HG03432 (cell line): ENCODE measurements around the gene WFIKKN1.

ENCODE experiments used
- ATAC-seq: cut with Tn5 transposase; IDR thresholded peaks from one replicate; pipeline ENCODE4 v1.9.1; 2021; ENCODE audit warnings: mild to moderate bottlenecking, moderate library complexity; ENCODE audit not compliant: unreplicated experiment

Gene WFIKKN1

DNA sequence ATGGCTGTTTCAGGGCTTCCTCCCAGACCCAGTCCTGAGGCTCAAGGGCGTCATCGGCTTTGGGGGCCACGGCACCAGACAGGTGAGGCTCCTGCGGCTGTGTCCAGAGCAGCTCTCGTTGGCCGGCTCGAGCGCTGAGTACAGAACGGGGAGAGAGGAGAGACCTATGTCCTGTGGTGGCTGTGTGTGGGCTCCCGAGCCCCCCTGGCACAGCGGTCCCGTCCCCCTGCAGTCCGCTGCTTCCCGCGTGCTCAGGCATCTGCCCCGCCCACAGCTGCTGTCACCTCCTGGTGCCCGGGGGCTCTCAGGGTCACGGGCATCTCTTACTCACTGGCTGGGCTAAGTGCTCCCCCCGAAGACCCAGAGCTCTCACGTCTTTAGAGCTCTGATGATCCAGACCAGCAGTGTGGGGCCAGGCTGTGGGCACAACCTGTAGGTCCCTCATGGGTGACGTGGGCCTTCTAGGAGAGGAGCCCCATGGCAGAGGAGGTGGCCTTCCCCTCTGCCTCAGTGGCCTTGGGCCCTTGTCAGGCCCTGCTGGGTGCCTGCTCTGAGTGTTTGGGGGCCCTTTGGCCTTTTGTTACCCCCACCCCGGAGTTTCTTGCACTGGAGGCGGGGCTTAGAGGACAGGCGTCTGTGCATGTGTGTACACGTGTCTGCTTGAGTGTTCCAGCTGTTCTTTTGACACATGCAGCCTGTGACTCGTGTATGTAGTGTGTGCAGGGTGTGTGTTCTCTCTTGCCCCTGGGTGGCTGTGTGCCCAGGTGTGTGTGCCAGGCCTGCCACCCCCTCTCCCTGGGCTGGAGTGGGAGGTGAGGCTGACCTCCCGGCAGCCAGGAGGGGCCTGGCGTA, 21.9 kb downstream of the WFIKKN1 start:
- no peak for ATAC-seq

DNA sequence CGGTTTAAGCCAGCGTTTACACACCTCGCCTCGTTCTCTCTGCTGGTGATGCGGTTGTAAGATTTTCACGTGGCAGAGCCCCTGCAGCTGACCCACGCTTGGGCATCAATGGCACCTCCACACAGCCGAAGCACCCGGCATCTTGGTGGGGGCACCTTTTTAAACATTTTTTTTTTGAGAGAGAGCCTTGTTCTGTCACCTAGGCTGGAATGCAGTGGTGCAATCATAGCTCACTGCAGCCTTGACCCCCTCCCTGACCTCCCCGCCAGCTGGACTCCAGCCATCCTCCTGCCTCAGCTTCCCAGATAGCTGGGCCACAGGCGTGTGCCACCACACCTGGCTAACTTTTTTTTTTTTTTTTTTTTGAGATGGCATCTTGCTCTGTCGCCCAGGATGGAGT, 23.2 kb downstream of the WFIKKN1 start:
- no peak for ATAC-seq

GRCh38 chr16:657487-657886, 26.7 kb downstream of the WFIKKN1 start:
- no peak for ATAC-seq

GRCh38 chr16:658679-659571, 28.1 kb downstream of the WFIKKN1 start:
- no peak for ATAC-seq

DNA sequence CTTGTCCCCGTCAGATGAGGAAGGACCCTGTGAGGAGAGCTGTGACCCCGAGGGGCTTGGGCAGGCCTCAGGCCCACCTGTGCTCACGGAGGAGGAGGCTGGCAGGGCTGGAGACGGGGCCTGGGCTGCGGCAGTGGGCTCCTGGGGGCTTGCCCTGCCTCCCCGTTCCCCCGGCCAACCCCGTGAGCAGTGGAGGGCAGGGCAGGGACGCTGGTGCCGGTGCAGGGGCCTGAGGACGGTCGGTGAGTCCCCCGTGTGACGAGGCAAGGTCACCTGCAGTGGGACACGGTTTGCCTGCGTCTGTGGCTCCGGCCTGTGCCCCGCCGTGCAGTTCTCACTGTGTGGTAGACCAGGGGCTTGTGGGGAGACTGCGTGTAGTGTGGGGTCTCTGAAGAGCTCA, 28.8 kb downstream of the WFIKKN1 start:
- no peak for ATAC-seq

DNA sequence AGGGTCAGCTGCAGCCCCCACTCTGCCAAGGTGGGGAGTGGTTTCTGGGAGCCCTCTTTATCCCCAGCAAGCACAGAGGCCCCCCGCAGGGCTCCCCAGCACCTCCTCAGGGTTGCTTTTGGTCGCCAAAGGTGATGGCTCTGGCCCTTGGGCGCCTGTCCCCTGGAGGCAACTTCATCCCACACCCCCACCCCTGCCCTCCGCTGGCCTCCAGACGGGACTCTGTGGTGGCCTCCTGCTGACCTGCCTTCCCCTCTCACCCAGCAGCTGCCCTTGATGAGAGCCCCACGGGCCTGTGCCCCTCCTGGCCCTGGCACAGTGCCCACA, 29.3 kb downstream of the WFIKKN1 start:
- no peak for ATAC-seq

GRCh38 chr16:660459-661183, 29.8 kb downstream of the WFIKKN1 start:
- ATAC-seq, result peak; percentile 47

DNA sequence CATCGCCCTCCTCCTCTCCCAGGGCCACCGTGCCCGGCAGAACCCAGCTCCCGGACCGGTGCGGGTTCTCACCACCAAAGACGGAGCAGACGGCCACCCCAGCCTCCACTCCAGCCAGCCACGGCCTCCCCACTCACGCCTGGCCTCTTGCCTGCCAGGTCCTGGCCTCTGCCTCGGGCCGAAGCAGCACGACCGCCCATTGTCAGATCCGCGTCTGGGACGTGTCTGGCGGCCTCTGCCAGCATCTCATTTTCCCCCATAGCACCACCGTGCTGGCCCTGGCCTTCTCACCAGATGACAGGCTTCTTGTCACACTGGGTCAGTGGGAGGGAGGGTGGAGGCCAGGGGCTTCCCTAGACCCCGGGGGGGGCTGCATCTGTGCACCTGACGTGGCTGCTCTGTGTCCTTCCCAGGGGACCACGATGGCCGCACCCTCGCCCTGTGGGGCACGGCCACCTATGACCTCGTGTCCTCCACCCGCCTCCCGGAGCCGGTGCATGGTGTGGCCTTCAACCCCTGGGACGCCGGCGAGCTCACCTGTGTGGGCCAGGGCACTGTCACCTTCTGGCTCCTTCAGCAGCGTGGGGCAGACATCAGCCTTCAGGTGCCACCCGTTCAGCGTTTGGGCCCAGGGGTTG, 30.5 kb downstream of the WFIKKN1 start:
- ATAC-seq, result no peak

DNA sequence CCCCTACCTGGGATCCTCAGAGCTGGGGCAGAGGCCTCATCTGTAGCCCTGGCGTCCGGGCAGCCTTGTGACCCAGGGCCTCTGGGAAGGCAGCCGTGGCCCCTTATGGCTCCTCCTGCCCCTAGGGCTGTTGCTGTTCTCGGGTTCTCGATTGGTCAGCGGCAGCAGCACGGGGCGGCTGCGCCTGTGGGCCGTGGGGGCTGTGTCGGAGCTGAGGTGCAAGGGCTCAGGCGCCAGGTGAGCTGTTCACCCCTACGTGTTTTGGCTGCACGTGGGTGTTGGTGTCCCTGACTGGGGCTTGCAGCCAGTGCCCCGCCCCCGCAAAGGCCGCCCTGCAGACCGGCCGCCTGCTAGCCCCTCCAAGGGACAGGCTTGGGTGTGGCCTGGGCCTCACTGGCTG, 31.3 kb downstream of the WFIKKN1 start:
- ATAC-seq, result no peak

DNA sequence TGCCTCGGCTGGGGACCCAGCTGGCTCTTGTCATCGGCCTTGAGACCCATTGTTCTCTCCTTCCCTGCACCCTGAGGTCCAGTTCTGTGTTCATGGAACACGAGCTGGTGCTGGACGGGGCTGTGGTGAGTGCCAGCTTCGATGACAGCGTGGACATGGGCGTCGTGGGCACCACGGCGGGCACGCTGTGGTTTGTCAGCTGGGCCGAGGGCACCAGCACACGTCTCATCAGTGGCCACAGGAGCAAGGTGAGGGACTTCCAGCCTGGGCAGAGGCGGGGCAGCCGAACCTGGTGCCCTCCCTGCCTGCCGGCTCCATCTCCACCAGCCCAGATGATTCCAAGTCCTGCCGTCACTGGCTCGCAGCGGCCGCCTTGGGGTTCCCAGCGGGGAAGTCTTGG, 31.8 kb downstream of the WFIKKN1 start:
- ATAC-seq, result no peak

GRCh38 chr16:666572-666971, 35.8 kb downstream of the WFIKKN1 start:
- no peak for ATAC-seq

DNA sequence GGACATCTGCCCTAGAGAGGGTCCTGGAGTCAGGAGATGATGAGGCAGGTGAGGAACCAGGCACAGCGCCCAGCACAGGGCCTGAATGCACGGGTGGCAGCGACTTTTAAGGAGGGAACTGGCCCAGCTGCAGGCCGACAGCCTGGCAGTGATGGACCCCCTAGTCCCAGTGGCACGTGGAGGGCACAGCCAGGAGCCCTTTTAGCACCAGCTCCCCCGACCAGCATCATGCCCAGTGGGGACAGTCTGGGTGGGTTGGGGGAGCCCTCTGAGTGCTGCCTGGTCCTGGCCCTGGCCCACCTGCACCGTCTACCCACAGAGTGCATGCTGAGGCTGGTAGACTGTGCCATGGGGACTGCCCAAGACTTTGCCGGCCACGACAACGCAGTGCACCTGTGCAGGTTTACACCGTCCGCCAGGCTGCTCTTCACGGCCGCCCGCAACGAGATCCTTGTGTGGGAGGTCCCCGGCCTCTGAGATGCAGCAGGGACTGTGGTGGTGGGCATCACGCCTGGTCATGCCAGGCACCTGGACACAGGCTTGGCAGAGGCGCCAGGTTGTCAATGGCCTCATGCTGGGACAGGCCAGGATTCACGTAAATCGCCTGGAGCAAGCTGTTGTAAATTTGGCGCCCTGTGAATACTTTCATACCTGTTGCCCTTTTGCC, 36.5 kb downstream of the WFIKKN1 start:
- no peak for ATAC-seq

- peak; percentile 83 for ATAC-seq
Measured at GRCh38 chr16:667780-668518, 37.2 kb downstream of the WFIKKN1 start, which contains the start of gene RHOT2. RHOT2 (plus strand) TSS chr16:668132; CDS start chr16:668200, 68 bp downstream.

- no peak for ATAC-seq
Measured at GRCh38 chr16:668519-669171, 37.9 kb downstream of the WFIKKN1 start.

GRCh38 chr16:669666-670065, 38.9 kb downstream of the WFIKKN1 start:
- ATAC-seq, result no peak

DNA sequence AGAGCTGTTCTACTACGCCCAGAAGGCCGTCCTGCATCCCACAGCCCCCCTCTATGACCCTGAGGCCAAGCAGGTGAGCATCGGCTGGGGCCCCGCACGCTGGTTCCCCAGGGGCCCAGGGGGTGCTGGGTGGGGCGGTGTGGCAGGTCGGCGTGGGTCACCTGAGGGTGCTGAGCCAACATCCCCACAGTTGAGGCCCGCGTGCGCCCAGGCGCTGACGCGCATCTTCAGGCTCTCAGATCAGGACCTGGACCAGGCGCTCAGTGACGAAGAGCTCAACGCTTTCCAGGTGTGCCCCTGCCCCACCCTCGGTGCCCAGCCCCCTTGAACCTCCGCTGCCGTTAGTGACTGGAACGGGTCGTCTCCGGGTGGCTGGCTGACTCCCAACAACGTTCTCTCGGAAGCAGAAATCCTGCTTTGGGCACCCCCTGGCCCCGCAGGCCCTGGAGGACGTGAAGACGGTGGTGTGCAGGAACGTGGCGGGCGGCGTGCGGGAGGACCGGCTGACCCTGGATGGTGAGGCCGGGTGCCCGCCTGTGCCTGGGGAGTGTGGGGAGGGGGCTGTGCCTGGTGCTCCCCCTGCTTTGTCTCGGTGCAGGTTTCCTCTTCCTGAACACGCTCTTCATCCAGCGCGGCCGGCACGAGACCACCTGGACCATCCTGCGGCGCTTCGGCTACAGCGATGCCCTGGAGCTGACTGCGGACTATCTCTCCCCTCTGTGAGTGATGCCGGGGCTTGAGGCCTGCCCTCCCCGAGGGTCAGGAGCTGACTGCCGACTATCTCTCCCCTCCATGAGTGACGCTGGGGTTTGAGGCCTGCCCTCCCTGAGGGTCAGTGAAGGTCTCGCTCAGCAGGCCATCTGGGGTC, 39.9 kb downstream of the WFIKKN1 start:
- no peak for ATAC-seq

DNA sequence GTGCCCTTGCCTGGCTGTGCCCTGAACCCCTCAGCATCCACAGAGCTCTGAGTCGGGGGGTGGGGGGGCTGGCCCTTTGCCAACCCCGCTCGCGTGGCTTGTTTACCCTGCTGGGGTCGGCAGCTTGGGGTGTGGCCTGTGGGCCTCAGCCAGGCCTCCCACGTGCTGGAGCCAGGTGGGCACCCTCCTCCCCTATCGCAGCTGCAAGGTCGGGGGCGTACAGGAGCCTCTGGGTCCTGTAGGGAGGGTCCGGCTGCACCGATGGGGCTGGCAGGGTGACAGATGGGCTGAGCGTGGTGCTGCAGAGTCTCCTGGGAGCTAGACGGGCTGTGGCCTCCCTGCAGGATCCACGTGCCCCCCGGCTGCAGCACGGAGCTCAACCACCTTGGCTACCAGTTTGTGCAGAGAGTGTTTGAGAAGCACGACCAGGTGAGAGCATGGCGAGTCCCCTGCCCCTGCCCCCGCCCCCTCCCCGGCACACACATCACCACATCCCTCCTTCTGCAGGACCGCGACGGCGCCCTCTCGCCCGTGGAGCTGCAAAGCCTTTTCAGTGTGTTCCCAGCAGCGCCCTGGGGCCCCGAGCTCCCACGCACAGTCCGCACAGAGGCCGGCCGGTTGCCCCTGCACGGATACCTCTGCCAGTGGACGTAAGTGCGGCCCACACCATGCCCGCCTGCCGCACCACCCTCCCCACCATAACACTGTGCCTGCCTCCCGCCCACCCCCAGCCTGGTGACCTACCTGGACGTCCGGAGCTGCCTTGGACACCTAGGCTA, 40.8 kb downstream of the WFIKKN1 start:
- no peak for ATAC-seq
